HepG2 (cell line): ENCODE results near the gene BCL2L1. TPM values are rescaled to one million over a fixed set of nuclear protein-coding genes. Genes with fewer than 3 reads are reported as not detected.
A peak's percentile ranks its signal among the peaks of the same experiment; 100 is the strongest.

ENCODE experiments used
- ARHGAP35 ChIP-seq: sonication (generic); formaldehyde crosslinking; IDR thresholded peaks from 2 replicates; pipeline ENCODE4 v1.9.0; 2022; ENCODE audit warnings: mild to moderate bottlenecking, inconsistent platforms, moderate library complexity, missing genetic modification reagents, borderline replicate concordance
- ATF7-NPFF ChIP-seq: sonication (generic); formaldehyde crosslinking; IDR thresholded peaks from 2 replicates; pipeline ENCODE4 v1.8.1; 2023; ENCODE audit warnings: mild to moderate bottlenecking, low read depth, missing genetic modification reagents, moderate library complexity
- CHCHD3 ChIP-seq: sonication (generic); formaldehyde crosslinking; IDR thresholded peaks from 2 replicates; pipeline ENCODE4 v1.8.0; 2022; ENCODE audit warnings: mild to moderate bottlenecking, missing genetic modification reagents, moderate library complexity
- DMAP1 ChIP-seq: IDR thresholded peaks from 2 replicates; pipeline ENCODE4 v1.6.1; 2016
- GABPA ChIP-seq, 2 experiments: IDR thresholded peaks; 2 replicates each; pipeline ENCODE4 v1.6.1; 2011 to 2016; ENCODE audit warnings: low read depth in 2 of 2, low read length in 1 of 2, missing biosample characterization in 1 of 2, missing genetic modification characterization in 1 of 2
- KAT2B ChIP-seq: fragments of 150-350 bp; IDR thresholded peaks from 2 replicates; pipeline ENCODE4 v1.6.1; 2014; ENCODE audit warnings: low read depth, low read length, borderline replicate concordance
- KDM6A ChIP-seq: IDR thresholded peaks from 2 replicates; pipeline ENCODE4 v1.6.1; 2016; ENCODE audit warnings: low read depth
- NR2C2 ChIP-seq: sonication (generic); formaldehyde crosslinking; IDR thresholded peaks from 2 replicates; pipeline ENCODE4 v1.4.0; 2020; ENCODE audit warnings: missing genetic modification reagents, mild to moderate bottlenecking, moderate library complexity, borderline replicate concordance
- PITX1 ChIP-seq: sonication (generic); formaldehyde crosslinking; IDR thresholded peaks from 2 replicates; pipeline ENCODE4 v1.5.1; 2020; ENCODE audit warnings: mild to moderate bottlenecking, missing genetic modification reagents
- RAD21 ChIP-seq: fragments of 450-650 bp; formaldehyde crosslinking; IDR thresholded peaks from 2 replicates; pipeline ENCODE4 v1.5.0; 2020; ENCODE audit warnings: mild to moderate bottlenecking
- RFXANK ChIP-seq: IDR thresholded peaks from 2 replicates; pipeline ENCODE4 v1.6.1; 2016
- RXRB ChIP-seq: IDR thresholded peaks from 2 replicates; pipeline ENCODE4 v1.6.1; 2016; ENCODE audit warnings: borderline replicate concordance, missing genetic modification reagents, missing compliant biosample characterization
- SPEN ChIP-seq: sonication (generic); formaldehyde crosslinking; IDR thresholded peaks from 2 replicates; pipeline ENCODE4 v1.5.1; 2020; ENCODE audit warnings: low read depth, mild to moderate bottlenecking, missing genetic modification reagents
- TARDBP ChIP-seq: sonication (generic); formaldehyde crosslinking; IDR thresholded peaks from 2 replicates; pipeline ENCODE4 v1.8.0; 2022; ENCODE audit warnings: mild to moderate bottlenecking, missing genetic modification reagents
- TBL1XR1 ChIP-seq: fragments of 150-350 bp; IDR thresholded peaks from 2 replicates; pipeline ENCODE4 v1.6.1; 2014; ENCODE audit warnings: borderline replicate concordance, low read length; ENCODE audit not compliant: partially characterized antibody
- ZNF101 ChIP-seq: sonication (generic); formaldehyde crosslinking; IDR thresholded peaks from 2 replicates; pipeline ENCODE4 v1.4.0; 2020; ENCODE audit warnings: mild to moderate bottlenecking, low read depth, missing genetic modification reagents, borderline replicate concordance
- ZNF180 ChIP-seq: sonication (generic); formaldehyde crosslinking; IDR thresholded peaks from 2 replicates; pipeline ENCODE4 v1.4.0; 2020; ENCODE audit warnings: low read depth, missing genetic modification reagents, borderline replicate concordance
- ZNF282 ChIP-seq: fragments of 450-650 bp; IDR thresholded peaks from 2 replicates; pipeline ENCODE4 v1.6.1; 2018; ENCODE audit not compliant: partially characterized antibody
- ZNF598 ChIP-seq: sonication (generic); formaldehyde crosslinking; IDR thresholded peaks from 2 replicates; pipeline ENCODE4 v1.5.1; 2020; ENCODE audit warnings: mild to moderate bottlenecking, missing genetic modification reagents, borderline replicate concordance
- ZNF605 ChIP-seq: sonication (generic); formaldehyde crosslinking; IDR thresholded peaks from 2 replicates; pipeline ENCODE4 v1.8.0; 2022; ENCODE audit warnings: mild to moderate bottlenecking, missing genetic modification reagents
- ZNF615 ChIP-seq: sonication (generic); formaldehyde crosslinking; IDR thresholded peaks from 2 replicates; pipeline ENCODE4 v1.5.0; 2020; ENCODE audit warnings: mild to moderate bottlenecking, missing genetic modification reagents, borderline replicate concordance
- ZNF619 ChIP-seq: sonication (generic); formaldehyde crosslinking; IDR thresholded peaks from 2 replicates; pipeline ENCODE4 v1.4.0; 2020; ENCODE audit warnings: mild to moderate bottlenecking, missing genetic modification reagents
- ZNF720 ChIP-seq: sonication (generic); formaldehyde crosslinking; IDR thresholded peaks from 2 replicates; pipeline ENCODE4 v1.4.0; 2020; ENCODE audit warnings: missing genetic modification reagents
- ZNF761 ChIP-seq: sonication (generic); formaldehyde crosslinking; conservative IDR thresholded peaks from 2 replicates; pipeline ENCODE4 v1.4.0; 2020; ENCODE audit warnings: mild to moderate bottlenecking, missing genetic modification reagents
- ZNF883 ChIP-seq: sonication (generic); formaldehyde crosslinking; IDR thresholded peaks from 2 replicates; pipeline ENCODE4 v1.5.1; 2020; ENCODE audit warnings: mild to moderate bottlenecking, missing genetic modification reagents; ENCODE audit errors: not compliant biosample characterization
- polyA plus RNA-seq, 8 experiments: library from polyadenylated mRNA; depleted of rRNA in 3 of 8; stranded (reverse) in 7 of 8; unstranded in 1 of 8; fragments of >200 nt; fragmentation: Illumina TruSeq in 4 of 8; extraction: Trizol in 4 of 8; gene quantifications; 2 replicates each; pipeline versions ENCODE4 v1.2.1 to v1.2.3, GENCODE V29; 2011 to 2016; ENCODE audit warnings: low read depth in 4 of 8, missing spikeins in 1 of 8, mixed read lengths in 1 of 8; ENCODE audit not compliant: insufficient read depth in 1 of 8
- total RNA-seq, 5 experiments: library from RNA; depleted of rRNA; stranded (reverse); fragments of >200 nt; fragmentation: Illumina TruSeq; extraction: Trizol; gene quantifications; 2 replicates each; pipeline ENCODE4 v1.2.3, GENCODE V29; 2016; ENCODE audit warnings: low read depth in 1 of 5
- TF ChIP-seq, protein P1 (sequence below): fragments of 450-650 bp; IDR thresholded peaks from 2 replicates; pipeline ENCODE4 v1.6.1; 2017
- TF ChIP-seq, protein P2 (sequence below): sonication (generic); formaldehyde crosslinking; IDR thresholded peaks from 2 replicates; pipeline ENCODE4 v1.9.0; 2021; ENCODE audit warnings: missing genetic modification reagents, mild to moderate bottlenecking, borderline replicate concordance
- TF ChIP-seq, protein P3 (sequence below): sonication (generic); formaldehyde crosslinking; IDR thresholded peaks from 2 replicates; pipeline ENCODE4 v1.5.0; 2020; ENCODE audit warnings: missing genetic modification reagents

BCL2L1 gene
- total and polyA plus RNA-seq, 2 of the 13 experiments (the other 11 are each of a cell fraction or from before 2014, with no cell fraction given) = 164 to 258 TPM

DNA sequence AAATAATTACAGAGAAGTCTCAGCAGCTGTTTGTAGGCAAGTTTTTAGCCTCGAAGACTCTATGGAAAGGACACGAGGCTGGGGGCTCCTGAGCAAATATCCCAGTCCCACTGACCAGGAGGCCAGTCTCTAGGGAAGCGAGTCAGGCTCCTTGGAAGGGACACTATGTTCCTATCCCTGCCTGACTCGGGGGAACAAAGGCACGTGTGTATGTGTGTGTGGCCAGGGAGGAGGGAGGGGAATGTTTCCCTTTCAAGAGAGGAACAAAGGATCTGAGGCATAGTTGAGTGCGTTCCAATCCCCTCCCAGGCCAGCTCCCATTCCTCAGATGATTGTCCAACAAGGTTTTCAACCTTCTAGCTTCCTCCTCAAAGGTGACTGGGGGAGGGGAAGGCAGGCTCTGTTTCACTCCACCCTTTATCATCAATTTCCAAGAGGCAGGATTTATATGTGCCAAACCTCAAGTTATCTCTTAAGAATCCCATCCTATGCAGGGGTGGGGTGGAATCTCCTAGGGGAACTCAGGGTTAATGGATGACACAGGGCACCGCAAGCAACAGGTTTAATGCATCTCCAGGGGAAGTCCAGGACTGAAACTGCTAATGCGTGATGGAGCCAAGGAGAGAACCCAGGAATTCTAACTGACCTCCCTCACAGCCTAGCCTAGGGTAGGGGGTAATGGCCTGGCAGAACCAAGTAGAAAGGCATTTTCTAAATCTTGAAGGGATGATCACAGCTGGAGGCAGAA is 9.9 kb downstream of the BCL2L1 start (continued):
- TF ChIP-seq, protein P1, sequence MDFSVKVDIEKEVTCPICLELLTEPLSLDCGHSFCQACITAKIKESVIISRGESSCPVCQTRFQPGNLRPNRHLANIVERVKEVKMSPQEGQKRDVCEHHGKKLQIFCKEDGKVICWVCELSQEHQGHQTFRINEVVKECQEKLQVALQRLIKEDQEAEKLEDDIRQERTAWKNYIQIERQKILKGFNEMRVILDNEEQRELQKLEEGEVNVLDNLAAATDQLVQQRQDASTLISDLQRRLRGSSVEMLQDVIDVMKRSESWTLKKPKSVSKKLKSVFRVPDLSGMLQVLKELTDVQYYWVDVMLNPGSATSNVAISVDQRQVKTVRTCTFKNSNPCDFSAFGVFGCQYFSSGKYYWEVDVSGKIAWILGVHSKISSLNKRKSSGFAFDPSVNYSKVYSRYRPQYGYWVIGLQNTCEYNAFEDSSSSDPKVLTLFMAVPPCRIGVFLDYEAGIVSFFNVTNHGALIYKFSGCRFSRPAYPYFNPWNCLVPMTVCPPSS = no peak
- TF ChIP-seq ZNF180 (CRISPR knock-in tag) (no peak), ZNF720 (no peak), ATF7-NPFF (CRISPR knock-in tag) (no peak; the same call in 1 of the 2 replicates), CHCHD3 (no peak), ZNF619 (CRISPR knock-in tag) (peak; percentile 6; the same call in 1 of the 2 replicates), ARHGAP35 (CRISPR knock-in tag) (no peak), RAD21 (CRISPR knock-in tag) (no peak), ZNF761 (CRISPR knock-in tag) (no peak), RXRB (CRISPR knock-in tag) (peak; percentile 81), ZNF282 (no peak), ZNF605 (CRISPR knock-in tag) (no peak; the same call in 1 of the 2 replicates), PITX1 (CRISPR knock-in tag) (no peak; the same call in 1 of the 2 replicates), KDM6A (CRISPR knock-in tag) (0 out of 2 replicates have a peak, but pooled peaks have one; percentile 30), TBL1XR1 (peak; percentile 2), GABPA (IDR thresholded peaks at IDR 0.05; ENCODE audit: low read depth, low read length) (no peak), GABPA (CRISPR knock-in tag; IDR thresholded peaks at IDR 0.05; ENCODE audit: low read depth) (no peak; the same call in 1 of the 2 replicates), SPEN (CRISPR knock-in tag) (no peak), TARDBP (peak; percentile 85), KAT2B (no peak), ZNF598 (CRISPR knock-in tag) (no peak), RFXANK (CRISPR knock-in tag) (no peak), NR2C2 (no peak; the same call in 1 of the 2 replicates), ZNF615 (CRISPR knock-in tag) (no peak), DMAP1 (CRISPR knock-in tag) (no peak; the same call in 1 of the 2 replicates), ZNF101 (CRISPR knock-in tag) (0 out of 2 replicates have a peak, but pooled peaks have one; percentile 26), ZNF883 (CRISPR knock-in tag) (no peak)
- TF ChIP-seq, protein P2, sequence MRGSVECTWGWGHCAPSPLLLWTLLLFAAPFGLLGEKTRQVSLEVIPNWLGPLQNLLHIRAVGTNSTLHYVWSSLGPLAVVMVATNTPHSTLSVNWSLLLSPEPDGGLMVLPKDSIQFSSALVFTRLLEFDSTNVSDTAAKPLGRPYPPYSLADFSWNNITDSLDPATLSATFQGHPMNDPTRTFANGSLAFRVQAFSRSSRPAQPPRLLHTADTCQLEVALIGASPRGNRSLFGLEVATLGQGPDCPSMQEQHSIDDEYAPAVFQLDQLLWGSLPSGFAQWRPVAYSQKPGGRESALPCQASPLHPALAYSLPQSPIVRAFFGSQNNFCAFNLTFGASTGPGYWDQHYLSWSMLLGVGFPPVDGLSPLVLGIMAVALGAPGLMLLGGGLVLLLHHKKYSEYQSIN (CRISPR knock-in tag) = no peak
- TF ChIP-seq, protein P3, sequence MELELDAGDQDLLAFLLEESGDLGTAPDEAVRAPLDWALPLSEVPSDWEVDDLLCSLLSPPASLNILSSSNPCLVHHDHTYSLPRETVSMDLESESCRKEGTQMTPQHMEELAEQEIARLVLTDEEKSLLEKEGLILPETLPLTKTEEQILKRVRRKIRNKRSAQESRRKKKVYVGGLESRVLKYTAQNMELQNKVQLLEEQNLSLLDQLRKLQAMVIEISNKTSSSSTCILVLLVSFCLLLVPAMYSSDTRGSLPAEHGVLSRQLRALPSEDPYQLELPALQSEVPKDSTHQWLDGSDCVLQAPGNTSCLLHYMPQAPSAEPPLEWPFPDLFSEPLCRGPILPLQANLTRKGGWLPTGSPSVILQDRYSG (CRISPR knock-in tag) = no peak
